Right atrium auricular region (tissue), 2 donors: ENCODE data around the gene VSNL1. TPM values are rescaled to one million over a fixed set of nuclear protein-coding genes. Genes with fewer than 3 reads are reported as not detected.

Experiments
- DNase-seq: peaks from one replicate; pipeline ENCODE4 v3.0.0-alpha.2; 2019; ENCODE audit warnings: low spot score
- H3K27ac ChIP-seq, 2 donors: fragments of 200-600 bp; sonication (generic); 1 replicate in 1 of 2; 2 replicates in 1 of 2; pipeline ENCODE4 v1.5.1; 2016 to 2019
- H3K27me3 ChIP-seq, 2 donors: fragments of 200-600 bp; sonication (generic); one replicate each; pipeline versions ENCODE4 v1.5.1 to v1.6.0; 2017 to 2019
- H3K36me3 ChIP-seq: fragments of 200-600 bp; sonication (generic); one replicate; pipeline ENCODE4 v1.5.1; 2016
- H3K4me1 ChIP-seq, 2 donors: fragments of 200-600 bp; sonication (generic); one replicate each; pipeline versions ENCODE4 v1.5.1 to v1.6.0; 2017 to 2019
- H3K4me3 ChIP-seq, 2 donors: fragments of 200-600 bp; sonication (generic); 1 replicate in 1 of 2; 2 replicates in 1 of 2; pipeline ENCODE4 v1.5.1; 2017 to 2019; ENCODE audit warnings: mild to moderate bottlenecking in 1 of 2, moderate library complexity in 1 of 2
- H3K9me3 ChIP-seq, 2 donors: fragments of 200-600 bp; sonication (generic); one replicate each; pipeline ENCODE4 v1.5.1; 2019
- total RNA-seq, 2 donors: library from RNA; depleted of rRNA; stranded (reverse); fragments of >200 nt; gene quantifications; one replicate each; pipeline ENCODE4 v1.1.0, GENCODE V29; 2016
- TF ChIP-seq, protein P1 (sequence below), 2 donors: fragments of 200-600 bp; sonication (generic); IDR thresholded peaks; one replicate each; pipeline ENCODE4 v1.5.1; 2019; ENCODE audit warnings: antibody characterized with exemption in 2 of 2

The VSNL1 gene
- total RNA-seq, 2 donors from 2014 or later: 30.2 to 41.7 TPM

DNA sequence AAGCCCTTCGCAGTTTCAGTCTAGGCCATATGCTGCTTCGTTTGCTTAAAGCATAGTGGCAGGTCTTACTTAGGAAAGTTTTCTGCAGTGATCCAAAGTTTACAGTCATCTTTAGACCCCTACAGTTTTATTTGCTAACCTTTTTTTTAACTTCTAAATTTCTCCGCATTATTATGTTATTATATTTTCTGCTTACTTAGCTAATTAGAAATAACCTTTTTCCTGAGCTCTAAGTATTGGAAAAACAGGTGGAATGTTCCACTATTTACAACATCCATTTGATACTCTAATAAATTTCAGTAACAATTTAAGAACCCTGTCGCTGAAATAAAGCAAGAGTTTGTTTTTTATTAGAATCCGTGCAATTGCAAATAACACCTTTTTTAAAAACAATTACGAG is 18.2 kb upstream of the VSNL1 start:
- peaks cover 0 to 11% of the 10 kb centered on the region in 2 donors for H3K4me1 ChIP-seq
- H3K4me3 ChIP-seq: no peak overlapping the region
- H3K27me3 ChIP-seq: no peaks in the 10 kb centered on the region
- TF ChIP-seq, protein P1, sequence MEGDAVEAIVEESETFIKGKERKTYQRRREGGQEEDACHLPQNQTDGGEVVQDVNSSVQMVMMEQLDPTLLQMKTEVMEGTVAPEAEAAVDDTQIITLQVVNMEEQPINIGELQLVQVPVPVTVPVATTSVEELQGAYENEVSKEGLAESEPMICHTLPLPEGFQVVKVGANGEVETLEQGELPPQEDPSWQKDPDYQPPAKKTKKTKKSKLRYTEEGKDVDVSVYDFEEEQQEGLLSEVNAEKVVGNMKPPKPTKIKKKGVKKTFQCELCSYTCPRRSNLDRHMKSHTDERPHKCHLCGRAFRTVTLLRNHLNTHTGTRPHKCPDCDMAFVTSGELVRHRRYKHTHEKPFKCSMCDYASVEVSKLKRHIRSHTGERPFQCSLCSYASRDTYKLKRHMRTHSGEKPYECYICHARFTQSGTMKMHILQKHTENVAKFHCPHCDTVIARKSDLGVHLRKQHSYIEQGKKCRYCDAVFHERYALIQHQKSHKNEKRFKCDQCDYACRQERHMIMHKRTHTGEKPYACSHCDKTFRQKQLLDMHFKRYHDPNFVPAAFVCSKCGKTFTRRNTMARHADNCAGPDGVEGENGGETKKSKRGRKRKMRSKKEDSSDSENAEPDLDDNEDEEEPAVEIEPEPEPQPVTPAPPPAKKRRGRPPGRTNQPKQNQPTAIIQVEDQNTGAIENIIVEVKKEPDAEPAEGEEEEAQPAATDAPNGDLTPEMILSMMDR (IDR thresholded peaks at IDR 0.05): no peak
- H3K9me3 ChIP-seq: no peaks in the 10 kb centered on the region
- no peaks in the 10 kb centered on the region for H3K36me3 ChIP-seq
- DNase-seq: no peak
- no peak overlapping the region for H3K27ac ChIP-seq

DNA sequence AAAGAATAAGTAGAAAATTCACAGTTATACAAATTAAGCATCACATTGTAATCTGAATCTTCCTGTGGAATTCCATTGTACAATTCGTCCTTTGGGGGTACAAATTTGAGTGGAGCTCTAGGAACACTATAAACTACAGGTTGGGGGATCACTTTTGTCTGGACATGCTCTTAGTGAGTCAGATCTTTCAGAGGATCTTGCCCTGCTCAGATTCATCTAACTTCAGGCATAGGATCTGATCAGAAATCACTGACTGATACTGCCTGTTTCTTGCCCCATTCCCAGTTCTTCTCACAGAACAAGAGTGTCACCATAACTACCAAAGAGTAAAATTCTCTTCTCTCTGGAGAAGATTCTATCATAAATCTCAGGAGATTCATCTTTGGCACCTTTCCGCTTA is 10.7 kb upstream of the VSNL1 start:
- Histone ChIP-seq H3K36me3 (no peaks in the 10 kb centered on the region), H3K4me1 (no peaks in the 10 kb centered on the region), H3K27ac (no peak overlapping the region), H3K4me3 (no peak overlapping the region), H3K27me3 (no peaks in the 10 kb centered on the region), H3K9me3 (no peaks in the 10 kb centered on the region)
- TF ChIP-seq, protein P1 (IDR thresholded peaks at IDR 0.05): no peak
- no peak for DNase-seq

DNA sequence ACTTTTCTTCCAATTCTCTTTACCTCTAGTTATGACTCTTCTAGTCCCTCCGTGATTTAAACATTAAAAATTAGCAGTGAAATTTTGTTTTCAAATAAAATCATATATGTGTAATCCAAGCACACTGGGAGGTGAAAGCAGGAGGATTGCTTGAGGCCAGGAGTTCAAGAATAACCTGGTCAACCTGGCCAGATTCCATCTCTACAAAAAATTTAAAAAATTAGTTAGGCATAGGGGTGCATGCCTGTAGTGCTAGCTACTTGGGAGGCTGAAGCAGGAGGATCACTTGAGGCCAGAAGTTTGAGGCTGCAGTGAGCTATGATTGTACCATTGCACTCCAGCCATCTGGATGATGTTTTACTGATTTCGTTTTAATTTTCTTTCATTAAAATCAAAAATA is 7.0 kb upstream of the VSNL1 start:
- no peaks in the 10 kb centered on the region for H3K36me3 ChIP-seq
- TF ChIP-seq, protein P1 (IDR thresholded peaks at IDR 0.05): no peak
- H3K4me3 ChIP-seq: no peak overlapping the region
- no peaks in the 10 kb centered on the region for H3K4me1 ChIP-seq
- no peak overlapping the region for H3K27ac ChIP-seq
- DNase-seq: no peak
- H3K27me3 ChIP-seq: no peaks in the 10 kb centered on the region
- no peaks in the 10 kb centered on the region for H3K9me3 ChIP-seq

DNA sequence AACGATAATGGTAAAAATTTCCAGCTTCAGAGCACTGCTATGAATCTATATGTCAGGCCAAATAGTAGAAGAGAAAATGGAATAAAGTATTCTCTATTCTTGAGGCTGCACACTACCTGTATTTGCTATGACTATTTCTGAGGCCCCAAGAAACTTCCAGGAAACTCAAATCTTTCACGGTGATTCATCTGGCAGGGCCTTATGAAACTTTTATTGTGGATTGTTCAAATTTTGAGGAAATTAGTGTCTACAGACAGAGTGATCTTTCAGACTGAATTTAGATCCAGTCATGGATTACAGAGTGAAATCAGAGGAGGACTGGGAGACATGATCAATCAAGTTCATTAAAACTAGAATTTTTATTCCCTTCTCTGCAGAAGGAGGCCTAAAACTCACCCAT is 4.1 kb upstream of the VSNL1 start:
- TF ChIP-seq, protein P1 (IDR thresholded peaks at IDR 0.05): no peak
- Histone ChIP-seq H3K4me3 (no peak overlapping the region), H3K27me3 (no peaks in the 10 kb centered on the region), H3K9me3 (no peaks in the 10 kb centered on the region), H3K27ac (no peak overlapping the region), H3K4me1 (peaks cover 0 to 18% of the 10 kb centered on the region in 2 donors), H3K36me3 (no peaks in the 10 kb centered on the region)
- no peak for DNase-seq

DNA sequence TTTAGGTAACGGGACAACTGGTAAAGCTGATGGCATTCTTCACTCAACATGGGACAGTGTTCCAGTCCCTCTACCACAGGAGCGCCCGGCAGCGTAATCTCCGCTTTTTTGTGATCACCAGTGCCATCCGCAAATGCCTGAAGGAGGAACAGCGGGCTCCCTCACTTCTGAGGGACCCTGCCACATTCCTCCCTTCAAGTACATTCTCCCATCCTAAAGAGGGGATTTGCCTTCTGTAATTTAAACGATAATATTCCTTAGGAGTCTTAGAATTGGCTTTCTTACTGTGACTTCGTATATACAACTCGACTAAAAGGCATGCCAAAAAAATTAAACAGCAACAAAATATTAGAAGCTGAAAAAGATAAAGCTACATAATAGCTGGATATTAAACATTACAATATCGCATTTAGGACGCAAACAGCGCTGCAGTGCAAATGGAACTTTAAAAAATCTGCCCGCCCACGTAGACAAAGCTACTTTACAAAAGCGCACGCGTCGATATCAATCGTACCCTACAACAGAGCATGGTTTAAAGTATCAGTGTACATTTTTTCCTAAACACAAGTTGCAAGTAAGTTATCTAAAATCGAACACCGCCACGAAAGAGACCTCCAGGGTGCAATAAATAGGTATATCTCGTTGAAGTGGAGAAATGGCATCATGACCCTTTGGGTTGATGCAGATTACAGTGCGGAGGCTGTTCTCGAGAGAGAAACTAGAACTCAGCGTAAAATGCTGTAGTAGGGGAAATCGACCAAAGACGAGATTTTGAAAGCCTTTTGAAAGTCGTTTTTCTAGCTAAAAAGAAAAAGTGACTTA is 2.3 kb upstream of the VSNL1 start:
- peaks cover 0 to 18% of the 10 kb centered on the region in 2 donors for H3K4me1 ChIP-seq
- peak overlapping the region; percentile 49 for H3K4me3 ChIP-seq
- peak overlapping the region; percentile 75 to 94 for H3K27ac ChIP-seq
- TF ChIP-seq, protein P1 (IDR thresholded peaks at IDR 0.05): no peak
- no peak for DNase-seq
- no peaks in the 10 kb centered on the region for H3K27me3 ChIP-seq
- no peaks in the 10 kb centered on the region for H3K9me3 ChIP-seq
- H3K36me3 ChIP-seq: no peaks in the 10 kb centered on the region
